Measurements from ENCODE around the gene TRIM7.

DNA sequence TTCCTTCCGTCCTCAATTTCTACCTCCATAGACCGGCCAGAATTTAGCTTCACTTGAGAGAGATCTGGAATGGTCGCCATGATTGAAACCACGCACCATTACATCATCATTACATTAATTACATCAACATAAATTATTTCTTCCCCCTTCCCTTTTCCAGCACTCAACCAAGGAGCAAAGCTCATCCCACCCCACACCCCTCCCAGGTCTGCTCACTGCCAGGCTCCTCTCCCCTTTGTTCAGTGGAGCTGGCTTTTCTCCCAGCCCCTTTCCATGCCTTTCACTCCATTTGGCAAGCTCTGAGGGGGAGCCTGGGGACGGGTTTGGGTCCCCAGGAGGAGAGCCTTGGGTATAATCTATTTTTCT is 30.3 kb upstream of the TRIM7 start:
- TF ChIP-seq, protein P1, sequence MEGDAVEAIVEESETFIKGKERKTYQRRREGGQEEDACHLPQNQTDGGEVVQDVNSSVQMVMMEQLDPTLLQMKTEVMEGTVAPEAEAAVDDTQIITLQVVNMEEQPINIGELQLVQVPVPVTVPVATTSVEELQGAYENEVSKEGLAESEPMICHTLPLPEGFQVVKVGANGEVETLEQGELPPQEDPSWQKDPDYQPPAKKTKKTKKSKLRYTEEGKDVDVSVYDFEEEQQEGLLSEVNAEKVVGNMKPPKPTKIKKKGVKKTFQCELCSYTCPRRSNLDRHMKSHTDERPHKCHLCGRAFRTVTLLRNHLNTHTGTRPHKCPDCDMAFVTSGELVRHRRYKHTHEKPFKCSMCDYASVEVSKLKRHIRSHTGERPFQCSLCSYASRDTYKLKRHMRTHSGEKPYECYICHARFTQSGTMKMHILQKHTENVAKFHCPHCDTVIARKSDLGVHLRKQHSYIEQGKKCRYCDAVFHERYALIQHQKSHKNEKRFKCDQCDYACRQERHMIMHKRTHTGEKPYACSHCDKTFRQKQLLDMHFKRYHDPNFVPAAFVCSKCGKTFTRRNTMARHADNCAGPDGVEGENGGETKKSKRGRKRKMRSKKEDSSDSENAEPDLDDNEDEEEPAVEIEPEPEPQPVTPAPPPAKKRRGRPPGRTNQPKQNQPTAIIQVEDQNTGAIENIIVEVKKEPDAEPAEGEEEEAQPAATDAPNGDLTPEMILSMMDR (IDR thresholded peaks at IDR 0.05) = no peak
- no peak for TF ChIP-seq EP300 (IDR thresholded peaks at IDR 0.05)

Measured in sigmoid colon (tissue), 4 donors.